ENCODE measurements around the gene EML6. TPM values are rescaled to one million over a fixed set of nuclear protein-coding genes. Genes with fewer than 3 reads are reported as not detected.
A peak's percentile ranks its signal among the peaks of the same experiment; 100 is the strongest.

Gene EML6
- total RNA-seq, result 0.29 and 1.1 TPM in 2 replicates

DNA sequence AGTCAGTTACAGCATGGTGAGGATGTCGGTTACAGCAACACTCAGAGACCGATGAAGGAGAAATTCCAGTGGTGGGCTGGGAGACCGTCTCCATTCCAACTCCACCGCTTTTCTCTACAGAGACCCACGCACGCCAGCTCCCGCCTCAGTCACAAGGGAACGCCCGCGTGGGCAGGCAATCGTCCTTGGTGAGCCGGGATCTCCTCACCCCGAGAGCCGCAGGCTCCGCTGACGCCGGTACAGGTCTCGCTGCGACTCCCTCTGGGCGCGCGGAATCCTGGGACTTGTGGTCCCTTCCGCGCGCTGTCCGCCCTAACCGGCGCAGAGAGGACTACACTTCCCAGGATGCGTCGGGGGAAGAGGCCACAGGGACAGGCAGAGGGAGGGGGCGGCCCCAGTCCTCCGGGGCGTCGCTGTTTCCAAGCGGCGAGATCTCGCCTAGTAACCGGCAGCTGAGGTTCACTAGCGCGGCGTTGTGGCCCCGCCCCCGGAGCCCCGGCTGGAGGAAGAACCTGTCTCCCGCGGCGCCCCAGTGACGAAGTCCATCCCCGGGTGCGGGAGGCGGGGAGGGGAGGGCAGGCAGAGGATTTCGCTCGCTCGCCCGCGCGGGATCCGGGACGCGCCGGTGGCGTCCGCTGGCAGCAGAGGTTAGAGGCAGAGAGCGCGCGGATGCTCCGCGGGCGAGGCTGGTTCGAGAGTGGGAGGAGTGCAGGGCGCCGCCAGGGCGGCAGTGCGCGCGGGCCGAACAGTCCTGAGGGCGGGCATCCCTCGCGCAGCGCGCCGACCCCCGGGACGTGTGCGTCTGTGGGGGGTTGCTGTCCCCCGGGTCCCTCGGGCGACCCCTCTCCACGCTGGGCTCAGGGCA lies at the start of gene EML6:
EML6 (plus strand) TSS at position 532 of the 865 bp plus-strand sequence. CDS start 1,400 bp downstream, outside the sequence.
- Histone ChIP-seq H3K4me3 (ENCODE audit: insufficient read depth, low read length) (peak within 1 kb of the TSS; percentile 76), H3K27me3 (ENCODE audit: insufficient read depth, low read length) (peaks cover 23% of the 10 kb centered on the region), H3K79me2 (ENCODE audit: insufficient read depth, low read length) (no peaks in the 10 kb centered on the region), H3K9me3 (ENCODE audit: low read depth, low read length) (no peaks in the 10 kb centered on the region), H3K4me1 (ENCODE audit: insufficient read depth, low read length) (peaks cover 20% of the 10 kb centered on the region), H3K27ac (ENCODE audit: low read depth, low read length) (peak within 1 kb of the TSS; percentile 86), H3K4me2 (ENCODE audit: insufficient read depth, low read length) (peak within 1 kb of the TSS; percentile 98), H2AFZ (ENCODE audit: low read length) (peak within 1 kb of the TSS; percentile 89), H4K20me1 (ENCODE audit: insufficient read depth, low read length) (no peaks in the 10 kb centered on the region), H3K36me3 (ENCODE audit: insufficient read depth, low read length) (no peaks in the 10 kb centered on the region)
- TF ChIP-seq, protein P1, sequence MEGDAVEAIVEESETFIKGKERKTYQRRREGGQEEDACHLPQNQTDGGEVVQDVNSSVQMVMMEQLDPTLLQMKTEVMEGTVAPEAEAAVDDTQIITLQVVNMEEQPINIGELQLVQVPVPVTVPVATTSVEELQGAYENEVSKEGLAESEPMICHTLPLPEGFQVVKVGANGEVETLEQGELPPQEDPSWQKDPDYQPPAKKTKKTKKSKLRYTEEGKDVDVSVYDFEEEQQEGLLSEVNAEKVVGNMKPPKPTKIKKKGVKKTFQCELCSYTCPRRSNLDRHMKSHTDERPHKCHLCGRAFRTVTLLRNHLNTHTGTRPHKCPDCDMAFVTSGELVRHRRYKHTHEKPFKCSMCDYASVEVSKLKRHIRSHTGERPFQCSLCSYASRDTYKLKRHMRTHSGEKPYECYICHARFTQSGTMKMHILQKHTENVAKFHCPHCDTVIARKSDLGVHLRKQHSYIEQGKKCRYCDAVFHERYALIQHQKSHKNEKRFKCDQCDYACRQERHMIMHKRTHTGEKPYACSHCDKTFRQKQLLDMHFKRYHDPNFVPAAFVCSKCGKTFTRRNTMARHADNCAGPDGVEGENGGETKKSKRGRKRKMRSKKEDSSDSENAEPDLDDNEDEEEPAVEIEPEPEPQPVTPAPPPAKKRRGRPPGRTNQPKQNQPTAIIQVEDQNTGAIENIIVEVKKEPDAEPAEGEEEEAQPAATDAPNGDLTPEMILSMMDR (IDR thresholded peaks at IDR 0.05; ENCODE audit: extremely low read depth, low read depth, low read length), result peak; percentile 25
- DNase-seq (ENCODE audit: insufficient read length, low spot score, missing footprints), result peak; percentile 100

GRCh38 chr2:54675281-54675680 lies 48.2 kb upstream of the EML6 start:
- Histone ChIP-seq H3K27me3 (ENCODE audit: insufficient read depth, low read length) (no peaks in the 10 kb centered on the region), H3K79me2 (ENCODE audit: insufficient read depth, low read length) (no peaks in the 10 kb centered on the region), H3K4me1 (ENCODE audit: insufficient read depth, low read length) (peaks cover 58% of the 10 kb centered on the region), H3K9me3 (ENCODE audit: low read depth, low read length) (no peaks in the 10 kb centered on the region), H4K20me1 (ENCODE audit: insufficient read depth, low read length) (no peaks in the 10 kb centered on the region), H3K27ac (ENCODE audit: low read depth, low read length) (no peak overlapping the region), H3K4me2 (ENCODE audit: insufficient read depth, low read length) (peak overlapping the region; percentile 10), H3K4me3 (ENCODE audit: insufficient read depth, low read length) (no peak overlapping the region), H2AFZ (ENCODE audit: low read length) (no peak overlapping the region), H3K36me3 (ENCODE audit: insufficient read depth, low read length) (peaks cover 8% of the 10 kb centered on the region)
- DNase-seq (ENCODE audit: insufficient read length, low spot score, missing footprints), result peak; percentile 45
- TF ChIP-seq, protein P1 (IDR thresholded peaks at IDR 0.05; ENCODE audit: extremely low read depth, low read depth, low read length), result no peak

DNA sequence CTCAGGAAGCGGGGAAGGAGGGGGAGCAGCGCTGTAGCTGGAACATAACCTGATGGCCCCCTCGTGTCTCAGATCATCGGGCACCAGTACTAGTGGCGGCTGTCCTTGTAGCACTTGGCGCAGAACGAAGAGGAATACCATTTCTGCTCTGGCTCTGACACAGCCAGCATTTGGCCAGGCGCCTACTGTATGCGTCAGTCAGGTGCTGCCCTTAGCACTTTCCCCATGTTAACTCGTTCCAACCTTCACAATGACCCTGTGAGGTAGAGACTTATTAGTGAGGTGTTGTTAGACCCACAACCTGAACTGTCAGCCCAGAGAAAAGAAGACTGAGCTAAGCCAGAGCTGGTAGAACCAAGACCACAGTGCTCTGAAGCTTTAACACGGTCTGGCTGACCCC lies 47.7 kb upstream of the EML6 start:
- Histone ChIP-seq H3K9me3 (ENCODE audit: low read depth, low read length) (no peaks in the 10 kb centered on the region), H3K4me2 (ENCODE audit: insufficient read depth, low read length) (peak overlapping the region; percentile 10), H3K27me3 (ENCODE audit: insufficient read depth, low read length) (no peaks in the 10 kb centered on the region), H3K36me3 (ENCODE audit: insufficient read depth, low read length) (peaks cover 3% of the 10 kb centered on the region), H3K4me3 (ENCODE audit: insufficient read depth, low read length) (no peak overlapping the region), H3K27ac (ENCODE audit: low read depth, low read length) (peak overlapping the region; percentile 45), H3K79me2 (ENCODE audit: insufficient read depth, low read length) (no peaks in the 10 kb centered on the region), H2AFZ (ENCODE audit: low read length) (no peak overlapping the region), H4K20me1 (ENCODE audit: insufficient read depth, low read length) (no peaks in the 10 kb centered on the region), H3K4me1 (ENCODE audit: insufficient read depth, low read length) (peaks cover 62% of the 10 kb centered on the region)
- TF ChIP-seq, protein P1 (IDR thresholded peaks at IDR 0.05; ENCODE audit: extremely low read depth, low read depth, low read length), result no peak
- DNase-seq (ENCODE audit: insufficient read length, low spot score, missing footprints), result no peak

DNA sequence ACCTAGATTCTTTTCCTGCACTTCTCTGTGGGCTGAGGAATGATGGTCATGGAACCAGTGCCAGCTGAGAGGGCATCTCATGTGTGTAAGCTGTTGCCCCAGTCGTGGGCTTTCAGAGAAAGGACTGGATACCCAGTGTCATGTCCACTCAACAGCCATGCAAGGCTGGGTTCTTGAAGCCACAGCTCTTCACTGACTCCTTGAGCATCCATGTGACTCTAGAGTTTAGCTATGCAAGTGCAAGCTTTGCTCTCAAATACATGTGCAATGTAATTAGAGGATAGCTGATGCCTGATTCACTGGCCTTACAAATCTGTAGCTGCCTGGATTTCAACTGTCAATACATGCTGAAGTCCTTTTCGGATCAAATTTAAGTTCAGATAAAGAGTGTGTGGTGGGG lies 46.8 kb upstream of the EML6 start:
- no peaks in the 10 kb centered on the region for H3K9me3 ChIP-seq (ENCODE audit: low read depth, low read length)
- H2AFZ ChIP-seq (ENCODE audit: low read length), result no peak overlapping the region
- H3K4me2 ChIP-seq (ENCODE audit: insufficient read depth, low read length), result peak overlapping the region; percentile 66
- H3K27ac ChIP-seq (ENCODE audit: low read depth, low read length), result peak overlapping the region; percentile 45
- peak; percentile 75 for DNase-seq (ENCODE audit: insufficient read length, low spot score, missing footprints)
- no peaks in the 10 kb centered on the region for H4K20me1 ChIP-seq (ENCODE audit: insufficient read depth, low read length)
- H3K27me3 ChIP-seq (ENCODE audit: insufficient read depth, low read length), result no peaks in the 10 kb centered on the region
- peaks cover 65% of the 10 kb centered on the region for H3K4me1 ChIP-seq (ENCODE audit: insufficient read depth, low read length)
- H3K4me3 ChIP-seq (ENCODE audit: insufficient read depth, low read length), result no peak overlapping the region
- H3K79me2 ChIP-seq (ENCODE audit: insufficient read depth, low read length), result no peaks in the 10 kb centered on the region
- no peaks in the 10 kb centered on the region for H3K36me3 ChIP-seq (ENCODE audit: insufficient read depth, low read length)
- TF ChIP-seq, protein P1 (IDR thresholded peaks at IDR 0.05; ENCODE audit: extremely low read depth, low read depth, low read length), result no peak
